H9 (cell line): ENCODE measurements around the gene PKDCC. TPM values are rescaled to one million over a fixed set of nuclear protein-coding genes. Genes with fewer than 3 reads are reported as not detected.

ENCODE experiments used
- DNase-seq: peaks from one replicate; pipeline ENCODE4 v3.0.0-alpha.2; 2017
- H2AFZ ChIP-seq: one replicate; pipeline ENCODE4 v1.6.1; 2013; ENCODE audit warnings: mild to moderate bottlenecking, low read length, control low read depth, moderate library complexity
- H2AK5ac ChIP-seq: 2 replicates; pipeline ENCODE4 v1.6.1; 2013; ENCODE audit warnings: low read length, control low read depth, mixed read lengths; ENCODE audit not compliant: insufficient read length
- H2BK120ac ChIP-seq: one replicate; pipeline ENCODE4 v1.6.1; 2013; ENCODE audit warnings: low read depth, mild to moderate bottlenecking, low read length, control low read depth, inconsistent platforms; ENCODE audit not compliant: poor library complexity, severe bottlenecking
- H2BK12ac ChIP-seq: 2 replicates; pipeline ENCODE4 v1.6.1; 2013; ENCODE audit warnings: low read length, control low read depth, mixed read lengths, low read depth; ENCODE audit not compliant: insufficient read length
- H2BK15ac ChIP-seq: 2 replicates; pipeline ENCODE4 v1.6.1; 2013; ENCODE audit warnings: low read depth, low read length, control low read depth
- H2BK20ac ChIP-seq: one replicate; pipeline ENCODE4 v1.6.1; 2013; ENCODE audit warnings: low read depth, mild to moderate bottlenecking, low read length, control low read depth, inconsistent platforms; ENCODE audit not compliant: poor library complexity, severe bottlenecking
- H2BK5ac ChIP-seq: 2 replicates; pipeline ENCODE4 v1.6.1; 2013; ENCODE audit warnings: low read length, control low read depth, mixed read lengths; ENCODE audit not compliant: insufficient read length
- H3K14ac ChIP-seq: 2 replicates; pipeline ENCODE4 v1.6.1; 2013; ENCODE audit warnings: low read length, control low read depth; ENCODE audit not compliant: insufficient read depth
- H3K18ac ChIP-seq: 2 replicates; pipeline ENCODE4 v1.6.1; 2013; ENCODE audit warnings: low read depth, mild to moderate bottlenecking, mixed read lengths, low read length, control low read depth; ENCODE audit not compliant: insufficient read length
- H3K23ac ChIP-seq: 2 replicates; pipeline ENCODE4 v1.6.1; 2013; ENCODE audit warnings: low read length, control low read depth, mixed read lengths, low read depth; ENCODE audit not compliant: insufficient read length
- H3K23me2 ChIP-seq: 2 replicates; pipeline ENCODE4 v1.6.1; 2013; ENCODE audit warnings: low read depth, mild to moderate bottlenecking, mixed read lengths, low read length, control low read depth; ENCODE audit not compliant: insufficient read length, poor library complexity, severe bottlenecking
- H3K27ac ChIP-seq: 2 replicates; pipeline ENCODE4 v1.5.1; 2013; ENCODE audit warnings: low read length, control low read depth, mixed read lengths, low read depth; ENCODE audit not compliant: insufficient read length
- H3K27me3 ChIP-seq: 2 replicates; pipeline ENCODE4 v1.6.1; 2013; ENCODE audit warnings: low read length, control low read depth, inconsistent platforms; ENCODE audit not compliant: insufficient read depth
- H3K4ac ChIP-seq: 2 replicates; pipeline ENCODE4 v1.6.1; 2013; ENCODE audit warnings: low read depth, mild to moderate bottlenecking, control low read depth, inconsistent platforms, low read length, moderate library complexity
- H3K4me1 ChIP-seq: 2 replicates; pipeline ENCODE4 v1.6.1; 2013; ENCODE audit warnings: low read length, control low read depth, inconsistent platforms; ENCODE audit not compliant: insufficient read depth
- H3K4me2 ChIP-seq: 2 replicates; pipeline ENCODE4 v1.6.1; 2013; ENCODE audit warnings: low read length, control low read depth, mixed read lengths; ENCODE audit not compliant: insufficient read length, insufficient read depth
- H3K56ac ChIP-seq: 2 replicates; pipeline ENCODE4 v1.6.1; 2013; ENCODE audit warnings: low read depth, mild to moderate bottlenecking, mixed read lengths, low read length, control low read depth; ENCODE audit not compliant: insufficient read length
- H3K79me1 ChIP-seq: 2 replicates; pipeline ENCODE4 v1.6.1; 2013; ENCODE audit warnings: low read depth, mild to moderate bottlenecking, moderate library complexity, low read length, control low read depth, inconsistent platforms; ENCODE audit not compliant: insufficient read depth, poor library complexity, severe bottlenecking
- H3K79me2 ChIP-seq: 2 replicates; pipeline ENCODE4 v1.6.1; 2013; ENCODE audit warnings: low read length, control low read depth, inconsistent platforms; ENCODE audit not compliant: insufficient read depth
- H3K9ac ChIP-seq: 2 replicates; pipeline ENCODE4 v1.6.1; 2013; ENCODE audit warnings: low read length, control low read depth, mixed read lengths; ENCODE audit not compliant: insufficient read length; ENCODE audit errors: extremely low read depth
- H3K9me3 ChIP-seq: one replicate; pipeline ENCODE4 v1.6.1; 2013; ENCODE audit warnings: low read depth, low read length, inconsistent platforms; ENCODE audit not compliant: control insufficient read depth
- H3T11ph ChIP-seq: one replicate; pipeline ENCODE4 v1.6.1; 2013; ENCODE audit warnings: mild to moderate bottlenecking, low read length, control low read depth, inconsistent platforms
- H4K20me1 ChIP-seq: one replicate; pipeline ENCODE4 v1.6.1; 2013; ENCODE audit not compliant: control insufficient read depth, insufficient read length, insufficient read depth
- H4K5ac ChIP-seq: 2 replicates; pipeline ENCODE4 v1.6.1; 2013; ENCODE audit warnings: low read depth, mild to moderate bottlenecking, mixed read lengths, low read length, control low read depth; ENCODE audit not compliant: insufficient read length
- H4K8ac ChIP-seq: replicated peaks from 2 replicates; pipeline ENCODE4 v1.6.1; 2013; ENCODE audit warnings: low read length, control low read depth, mixed read lengths, low read depth; ENCODE audit not compliant: insufficient read length
- H4K91ac ChIP-seq: 2 replicates; pipeline ENCODE4 v1.6.1; 2013; ENCODE audit warnings: low read depth, mild to moderate bottlenecking, moderate library complexity, mixed read lengths, low read length, control low read depth; ENCODE audit not compliant: insufficient read length
- H3K27ac Mint-ChIP-seq, 3 experiments: 2 replicates in 2 of 3; 3 replicates in 1 of 3; pipeline ENCODE4 v1.8.0; 2020 to 2021; ENCODE audit warnings: mixed read lengths in 3 of 3, mild to moderate bottlenecking in 1 of 3, moderate library complexity in 1 of 3
- H3K27me3 Mint-ChIP-seq: 2 replicates; pipeline ENCODE4 v1.8.0; 2021; ENCODE audit warnings: low read depth, mild to moderate bottlenecking, moderate library complexity, mixed read lengths
- H3K36me3 Mint-ChIP-seq, 3 experiments: 2 replicates in 2 of 3; 3 replicates in 1 of 3; pipeline ENCODE4 v1.8.0; 2020 to 2021; ENCODE audit warnings: low read depth in 3 of 3, mixed read lengths in 3 of 3; ENCODE audit not compliant: insufficient read depth in 1 of 3
- H3K4me1 Mint-ChIP-seq, 2 experiments: 2 replicates each; pipeline ENCODE4 v1.8.0; 2020; ENCODE audit warnings: mixed read lengths in 2 of 2
- H3K4me3 Mint-ChIP-seq, 2 experiments: 2 replicates in 1 of 2; 3 replicates in 1 of 2; pipeline ENCODE4 v1.8.0; 2020 to 2021; ENCODE audit warnings: mild to moderate bottlenecking in 2 of 2, mixed read lengths in 2 of 2, moderate library complexity in 1 of 2
- H3K9me3 Mint-ChIP-seq, 2 experiments: 2 replicates in 1 of 2; 3 replicates in 1 of 2; pipeline ENCODE4 v1.8.0; 2020; ENCODE audit warnings: mild to moderate bottlenecking in 2 of 2, mixed read lengths in 2 of 2, moderate library complexity in 1 of 2
- WGBS: extraction: QIAGEN DNeasy Blood & Tissue Kit; methylation state at CpG from one replicate; pipeline ENCODE4 v1.1.7; 2013; ENCODE audit warnings: missing lambda C conversion rate, low lambda C conversion rate, mixed read lengths; ENCODE audit not compliant: insufficient read length; ENCODE audit errors: extremely low coverage; 5-methylcytosine and 5-hydroxymethylcytosine counted together
- total RNA-seq: library from RNA; stranded (reverse); gene quantifications from 2 replicates; pipeline ENCODE4 v1.2.1, GENCODE V29; 2021
- TF ChIP-seq, protein P1 (sequence below): fragments of 200-600 bp; sonication (generic); conservative IDR thresholded peaks from 3 replicates; pipeline ENCODE4 v1.8.0; 2021; ENCODE audit warnings: antibody characterized with exemption, mild to moderate bottlenecking

PKDCC gene
- total RNA-seq, 1 experiment from 2014 or later, result 134 TPM

DNA sequence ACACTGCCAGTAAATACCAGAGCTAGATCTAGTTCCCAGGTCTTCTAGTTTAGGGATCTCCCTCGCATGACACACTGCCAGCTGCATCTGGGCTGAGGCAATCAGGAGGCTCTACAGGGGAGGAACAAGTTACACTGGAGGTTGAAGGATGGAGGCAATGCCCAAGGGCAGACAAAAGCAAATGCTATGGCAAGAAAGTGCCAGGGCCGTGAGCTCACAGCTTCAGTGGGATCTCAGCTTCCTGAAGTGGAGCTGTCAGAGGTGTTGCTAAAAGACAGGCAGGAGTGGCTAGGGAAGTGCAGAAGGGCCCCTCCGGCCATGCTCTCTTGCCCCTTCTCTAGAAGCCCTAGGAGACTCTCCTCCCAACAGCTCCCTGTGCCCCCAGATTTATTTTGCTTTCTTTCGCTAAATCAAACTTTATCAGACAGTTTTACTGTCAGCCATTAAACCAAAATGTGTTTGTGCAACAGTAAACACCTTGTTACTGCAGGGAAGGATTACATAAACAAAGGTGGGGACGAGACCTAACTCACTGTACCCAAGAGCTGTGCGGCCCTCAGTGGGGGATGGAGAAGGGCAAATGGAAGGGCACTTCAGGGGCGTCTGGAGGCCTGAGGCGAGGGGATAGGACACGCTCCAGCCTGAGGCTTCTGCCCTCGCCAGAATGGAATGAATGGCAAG, 39.4 kb upstream of the PKDCC start:
- TF ChIP-seq, protein P1, sequence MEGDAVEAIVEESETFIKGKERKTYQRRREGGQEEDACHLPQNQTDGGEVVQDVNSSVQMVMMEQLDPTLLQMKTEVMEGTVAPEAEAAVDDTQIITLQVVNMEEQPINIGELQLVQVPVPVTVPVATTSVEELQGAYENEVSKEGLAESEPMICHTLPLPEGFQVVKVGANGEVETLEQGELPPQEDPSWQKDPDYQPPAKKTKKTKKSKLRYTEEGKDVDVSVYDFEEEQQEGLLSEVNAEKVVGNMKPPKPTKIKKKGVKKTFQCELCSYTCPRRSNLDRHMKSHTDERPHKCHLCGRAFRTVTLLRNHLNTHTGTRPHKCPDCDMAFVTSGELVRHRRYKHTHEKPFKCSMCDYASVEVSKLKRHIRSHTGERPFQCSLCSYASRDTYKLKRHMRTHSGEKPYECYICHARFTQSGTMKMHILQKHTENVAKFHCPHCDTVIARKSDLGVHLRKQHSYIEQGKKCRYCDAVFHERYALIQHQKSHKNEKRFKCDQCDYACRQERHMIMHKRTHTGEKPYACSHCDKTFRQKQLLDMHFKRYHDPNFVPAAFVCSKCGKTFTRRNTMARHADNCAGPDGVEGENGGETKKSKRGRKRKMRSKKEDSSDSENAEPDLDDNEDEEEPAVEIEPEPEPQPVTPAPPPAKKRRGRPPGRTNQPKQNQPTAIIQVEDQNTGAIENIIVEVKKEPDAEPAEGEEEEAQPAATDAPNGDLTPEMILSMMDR, result no peak
- Histone ChIP-seq H3K4me1 (no peaks in the 10 kb centered on the region), H2BK12ac (no peak overlapping the region), H2BK20ac (no peak overlapping the region), H3K79me2 (no peaks in the 10 kb centered on the region), H3K23me2 (no peaks in the 10 kb centered on the region), H3K27ac (no peak overlapping the region), H4K91ac (no peak overlapping the region), H3K9ac (no peak overlapping the region), H3K27me3 (no peaks in the 10 kb centered on the region), H3K4ac (no peak overlapping the region), H3K56ac (no peak overlapping the region), H4K5ac (no peak overlapping the region), H4K20me1 (no peaks in the 10 kb centered on the region), H3T11ph (no peak overlapping the region), H2AK5ac (no peak overlapping the region), H3K9me3 (no peaks in the 10 kb centered on the region), H3K14ac (no peak overlapping the region), H3K79me1 (no peaks in the 10 kb centered on the region), H2AFZ (no peak overlapping the region), H4K8ac (no peak overlapping the region), H3K4me2 (no peak overlapping the region), H2BK5ac (no peak overlapping the region), H3K23ac (no peak overlapping the region), H2BK15ac (no peak overlapping the region), H3K18ac (no peak overlapping the region), H2BK120ac (no peak overlapping the region)
- no CpG with 5 or more reads among the region's 10 CpGs for WGBS
- Mint-ChIP-seq H3K9me3 (peaks cover 11 to 14% of the 10 kb centered on the region in 2 experiments), H3K36me3 (peaks cover 2 to 11% (median 6%) of the 10 kb centered on the region in 3 experiments; a peak in 4 of 7 replicates), H3K4me3 (no peak overlapping the region; a peak in 1 of 5 replicates), H3K4me1 (peaks cover 0 to 12% of the 10 kb centered on the region in 2 experiments; a peak in 3 of 4 replicates), H3K27me3 (no peaks in the 10 kb centered on the region; the same call in none of the 2 replicates), H3K27ac (0 out of 7 replicates have a peak overlapping the region, but pooled peaks of 1 of the 3 experiments have one; percentile 10)
- DNase-seq, result no peak
